ENCODE measurements around the gene GABRA5. TPM values are rescaled to one million over a fixed set of nuclear protein-coding genes. Genes with fewer than 3 reads are reported as not detected.

GABRA5 gene
- total and polyA plus RNA-seq, 2 donors from 2014 or later = not detected

GRCh38 chr15:26901041-26901440 lies 34.2 kb downstream of the GABRA5 start:
- Histone ChIP-seq H3K9ac (ENCODE audit: low read length in 3 of 3) (no peak overlapping the region), H3K4me3 (ENCODE audit: low read length in 3 of 3) (no peak overlapping the region), H3K9me3 (ENCODE audit: control insufficient read depth in 2 of 3, insufficient read depth in 1 of 3, low read length in 3 of 3) (peaks cover 0 to 17% (median 0%) of the 10 kb centered on the region in 3 donors), H3K36me3 (ENCODE audit: control insufficient read depth in 2 of 3, insufficient read depth in 3 of 3, low read length in 3 of 3) (no peaks in the 10 kb centered on the region), H3K27ac (ENCODE audit: low read depth in 2 of 2, low read length in 2 of 2) (no peak overlapping the region), H3K27me3 (ENCODE audit: control insufficient read depth, insufficient read depth, low read length) (no peaks in the 10 kb centered on the region), H3K4me1 (ENCODE audit: control insufficient read depth in 2 of 3, insufficient read depth in 2 of 3, low read depth in 1 of 3, low read length in 3 of 3) (no peaks in the 10 kb centered on the region)
- intact Hi-C loops (cut with DNase I) = no loop called here
- TF ChIP-seq CTCF (IDR thresholded peaks at IDR 0.05; ENCODE audit: borderline replicate concordance, extremely low read depth, insufficient read depth) = no peak
- DNase-seq = no peak
- FAIRE-seq = no peak

DNA sequence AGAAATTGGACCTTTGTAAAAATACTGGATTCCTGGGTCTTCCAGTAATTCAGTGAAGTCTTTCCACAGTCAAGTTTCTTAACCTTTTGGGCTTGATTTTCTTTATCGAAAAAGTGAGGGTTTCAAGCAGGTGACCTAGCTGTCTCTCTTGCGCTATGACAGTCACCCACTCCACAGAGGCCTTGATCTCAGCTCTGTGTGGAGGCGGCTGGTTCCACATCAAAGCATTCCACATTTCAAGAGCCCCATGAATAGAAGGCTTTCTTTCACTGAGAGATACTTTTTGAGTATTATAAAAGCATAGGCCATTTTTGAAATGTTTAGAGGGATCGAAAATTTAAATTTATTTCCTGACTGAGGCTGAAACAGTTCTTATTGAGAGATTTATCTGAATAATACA lies 43.9 kb downstream of the GABRA5 start:
- intact Hi-C loops (cut with DNase I) = no loop called here
- no peak overlapping the region for H3K9ac ChIP-seq (ENCODE audit: low read length in 3 of 3)
- no peaks in the 10 kb centered on the region for H3K9me3 ChIP-seq (ENCODE audit: control insufficient read depth in 2 of 3, insufficient read depth in 1 of 3, low read length in 3 of 3)
- no peak for TF ChIP-seq CTCF (IDR thresholded peaks at IDR 0.05; ENCODE audit: borderline replicate concordance, extremely low read depth, insufficient read depth)
- H3K27me3 ChIP-seq (ENCODE audit: control insufficient read depth, insufficient read depth, low read length) = no peaks in the 10 kb centered on the region
- no peak for DNase-seq
- no peak overlapping the region for H3K4me3 ChIP-seq (ENCODE audit: low read length in 3 of 3)
- no peaks in the 10 kb centered on the region for H3K4me1 ChIP-seq (ENCODE audit: control insufficient read depth in 2 of 3, insufficient read depth in 2 of 3, low read depth in 1 of 3, low read length in 3 of 3)
- no peaks in the 10 kb centered on the region for H3K36me3 ChIP-seq (ENCODE audit: control insufficient read depth in 2 of 3, insufficient read depth in 3 of 3, low read length in 3 of 3)
- FAIRE-seq = no peak
- H3K27ac ChIP-seq (ENCODE audit: low read depth in 2 of 2, low read length in 2 of 2) = no peak overlapping the region

DNA sequence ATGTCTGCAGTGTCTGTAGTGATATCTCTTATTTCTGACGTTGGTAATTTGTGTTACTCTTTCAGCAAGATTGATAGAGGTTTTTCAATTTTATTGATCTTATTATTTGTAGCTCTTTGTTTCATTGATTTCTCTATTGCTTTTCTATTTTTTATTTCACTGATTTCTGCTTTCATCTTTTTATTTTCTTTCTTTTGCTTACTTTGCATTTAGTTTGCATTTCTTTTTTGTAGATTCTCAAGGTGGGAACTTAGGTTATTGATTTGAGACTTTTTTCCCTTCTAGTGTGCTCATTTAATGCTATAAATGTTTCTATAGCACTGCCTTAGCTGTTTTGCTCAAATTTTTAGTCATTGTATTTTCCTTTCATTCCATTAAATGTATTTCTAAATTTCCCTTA lies 54.6 kb downstream of the GABRA5 start:
- Histone ChIP-seq H3K27ac (ENCODE audit: low read depth in 2 of 2, low read length in 2 of 2) (no peak overlapping the region), H3K27me3 (ENCODE audit: control insufficient read depth, insufficient read depth, low read length) (no peaks in the 10 kb centered on the region), H3K36me3 (ENCODE audit: control insufficient read depth in 2 of 3, insufficient read depth in 3 of 3, low read length in 3 of 3) (no peaks in the 10 kb centered on the region), H3K9me3 (ENCODE audit: control insufficient read depth in 2 of 3, insufficient read depth in 1 of 3, low read length in 3 of 3) (peaks cover 0 to 2% (median under 1%) of the 10 kb centered on the region in 3 donors), H3K4me1 (ENCODE audit: control insufficient read depth in 2 of 3, insufficient read depth in 2 of 3, low read depth in 1 of 3, low read length in 3 of 3) (no peaks in the 10 kb centered on the region), H3K9ac (ENCODE audit: low read length in 3 of 3) (no peak overlapping the region), H3K4me3 (ENCODE audit: low read length in 3 of 3) (no peak overlapping the region)
- intact Hi-C loops (cut with DNase I) = no loop called here
- FAIRE-seq = no peak
- TF ChIP-seq CTCF (IDR thresholded peaks at IDR 0.05; ENCODE audit: borderline replicate concordance, extremely low read depth, insufficient read depth) = no peak
- DNase-seq = no peak

GRCh38 chr15:26926081-26926480 lies 59.2 kb downstream of the GABRA5 start:
- TF ChIP-seq CTCF (IDR thresholded peaks at IDR 0.05; ENCODE audit: borderline replicate concordance, extremely low read depth, insufficient read depth) = no peak
- Histone ChIP-seq H3K36me3 (ENCODE audit: control insufficient read depth in 2 of 3, insufficient read depth in 3 of 3, low read length in 3 of 3) (no peaks in the 10 kb centered on the region), H3K9me3 (ENCODE audit: control insufficient read depth in 2 of 3, insufficient read depth in 1 of 3, low read length in 3 of 3) (peaks cover 0 to 2% (median 0%) of the 10 kb centered on the region in 3 donors), H3K4me1 (ENCODE audit: control insufficient read depth in 2 of 3, insufficient read depth in 2 of 3, low read depth in 1 of 3, low read length in 3 of 3) (no peaks in the 10 kb centered on the region), H3K4me3 (ENCODE audit: low read length in 3 of 3) (no peak overlapping the region), H3K27ac (ENCODE audit: low read depth in 2 of 2, low read length in 2 of 2) (no peak overlapping the region), H3K27me3 (ENCODE audit: control insufficient read depth, insufficient read depth, low read length) (no peaks in the 10 kb centered on the region), H3K9ac (ENCODE audit: low read length in 3 of 3) (no peak overlapping the region)
- intact Hi-C loops (cut with DNase I) = no loop called here
- DNase-seq (no peak), FAIRE-seq (no peak)

Measured in kidney (tissue), 14 donors.